ENCODE data around the gene POLR2H. TPM values are rescaled to one million over a fixed set of nuclear protein-coding genes. Genes with fewer than 3 reads are reported as not detected.

Gene POLR2H
- total and polyA plus RNA-seq, 8 donors, result 14.0 to 273 (median 110) TPM

- Histone ChIP-seq H3K27me3 (peaks cover 0 to 66% (median 32%) of the 10 kb centered on the region in 3 donors), H3K4me3 (no peak overlapping the region), H3K9me3 (no peaks in the 10 kb centered on the region), H3K4me1 (peaks cover 20 to 40% (median 34%) of the 10 kb centered on the region in 4 donors), H3K27ac (no peak overlapping the region), H3K36me3 (peaks cover 0 to 30% (median 18%) of the 10 kb centered on the region in 4 donors)
- no peak for DNase-seq
- intact Hi-C loops (cut with DNase I; ENCODE audit: low total_unique reads), result no loop called here
- TF ChIP-seq POLR2A (IDR thresholded peaks at IDR 0.05) (no peak), EP300 (IDR thresholded peaks at IDR 0.05) (no peak), POLR2AphosphoS5 (IDR thresholded peaks at IDR 0.05) (no peak)
- TF ChIP-seq, protein P1, sequence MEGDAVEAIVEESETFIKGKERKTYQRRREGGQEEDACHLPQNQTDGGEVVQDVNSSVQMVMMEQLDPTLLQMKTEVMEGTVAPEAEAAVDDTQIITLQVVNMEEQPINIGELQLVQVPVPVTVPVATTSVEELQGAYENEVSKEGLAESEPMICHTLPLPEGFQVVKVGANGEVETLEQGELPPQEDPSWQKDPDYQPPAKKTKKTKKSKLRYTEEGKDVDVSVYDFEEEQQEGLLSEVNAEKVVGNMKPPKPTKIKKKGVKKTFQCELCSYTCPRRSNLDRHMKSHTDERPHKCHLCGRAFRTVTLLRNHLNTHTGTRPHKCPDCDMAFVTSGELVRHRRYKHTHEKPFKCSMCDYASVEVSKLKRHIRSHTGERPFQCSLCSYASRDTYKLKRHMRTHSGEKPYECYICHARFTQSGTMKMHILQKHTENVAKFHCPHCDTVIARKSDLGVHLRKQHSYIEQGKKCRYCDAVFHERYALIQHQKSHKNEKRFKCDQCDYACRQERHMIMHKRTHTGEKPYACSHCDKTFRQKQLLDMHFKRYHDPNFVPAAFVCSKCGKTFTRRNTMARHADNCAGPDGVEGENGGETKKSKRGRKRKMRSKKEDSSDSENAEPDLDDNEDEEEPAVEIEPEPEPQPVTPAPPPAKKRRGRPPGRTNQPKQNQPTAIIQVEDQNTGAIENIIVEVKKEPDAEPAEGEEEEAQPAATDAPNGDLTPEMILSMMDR (IDR thresholded peaks at IDR 0.05), result no peak
- 88 to 94% (median 90%) methylated on average over 12 to 16 of the region's 16 CpGs for WGBS, 5 donors
These were observed 21.0 kb downstream of the POLR2H start for GRCh38 chr3:184382326-184383032.

DNA sequence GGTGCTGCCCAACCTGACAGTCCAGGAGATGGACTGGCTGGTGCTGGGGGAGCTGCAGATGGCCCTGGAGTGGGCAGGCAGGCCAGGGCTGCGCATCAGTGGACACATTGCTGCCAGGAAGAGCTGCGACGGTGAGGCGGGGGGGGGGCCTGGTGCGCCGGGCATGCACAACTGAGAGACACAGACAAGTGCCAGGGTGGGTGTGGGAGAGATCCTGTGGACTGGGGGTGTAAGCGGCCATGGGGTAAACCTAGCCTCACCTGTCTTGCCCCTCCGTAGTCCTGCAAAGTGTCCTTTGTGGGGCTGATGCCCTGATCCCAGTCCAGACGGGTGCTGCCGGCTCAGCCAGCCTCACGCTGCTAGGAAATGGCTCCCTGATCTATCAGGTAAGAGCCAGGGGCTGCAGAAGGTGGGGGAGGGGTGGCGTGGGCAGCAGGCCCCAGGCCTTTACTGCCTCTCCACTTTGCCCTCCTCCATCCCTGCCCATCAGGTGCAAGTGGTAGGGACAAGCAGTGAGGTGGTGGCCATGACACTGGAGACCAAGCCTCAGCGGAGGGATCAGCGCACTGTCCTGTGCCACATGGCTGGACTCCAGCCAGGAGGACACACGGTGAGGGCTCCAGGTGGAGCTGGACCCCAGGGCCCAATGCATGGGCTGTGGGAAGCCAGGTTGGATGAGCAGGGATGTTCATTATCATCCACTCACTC lies 21.7 kb downstream of the POLR2H start:
- H3K36me3 ChIP-seq, result peaks cover 0 to 33% (median 21%) of the 10 kb centered on the region in 4 donors
- no peak overlapping the region for H3K4me3 ChIP-seq
- WGBS, 5 donors, result 84 to 91% (median 89%) methylated on average over 15 of the region's 15 CpGs
- DNase-seq, result no peak
- H3K9me3 ChIP-seq, result no peaks in the 10 kb centered on the region
- H3K4me1 ChIP-seq, result peaks cover 14 to 33% (median 27%) of the 10 kb centered on the region in 4 donors
- peaks cover 0 to 59% (median 32%) of the 10 kb centered on the region in 3 donors for H3K27me3 ChIP-seq
- H3K27ac ChIP-seq, result no peak overlapping the region
- intact Hi-C loops (cut with DNase I; ENCODE audit: low total_unique reads), result no loop called here
- TF ChIP-seq POLR2AphosphoS5 (IDR thresholded peaks at IDR 0.05) (no peak), POLR2A (IDR thresholded peaks at IDR 0.05) (no peak), EP300 (IDR thresholded peaks at IDR 0.05) (no peak)

- Histone ChIP-seq H3K4me3 (no peak overlapping the region), H3K4me1 (peaks cover 14 to 21% (median 18%) of the 10 kb centered on the region in 4 donors), H3K27ac (no peak overlapping the region), H3K9me3 (no peaks in the 10 kb centered on the region), H3K36me3 (peaks cover 0 to 44% (median 22%) of the 10 kb centered on the region in 4 donors), H3K27me3 (peaks cover 0 to 47% (median 26%) of the 10 kb centered on the region in 3 donors)
- TF ChIP-seq, protein P1 (IDR thresholded peaks at IDR 0.05), result no peak
- no peak for TF ChIP-seq POLR2A (IDR thresholded peaks at IDR 0.05)
- no peak for TF ChIP-seq EP300 (IDR thresholded peaks at IDR 0.05)
- no peak for TF ChIP-seq POLR2AphosphoS5 (IDR thresholded peaks at IDR 0.05)
- intact Hi-C loops (cut with DNase I; ENCODE audit: low total_unique reads), result no loop called here
- WGBS, 5 donors, result 78 to 89% (median 83%) methylated on average over 8 to 9 of the region's 9 CpGs
- no peak for DNase-seq
These were observed 22.8 kb downstream of the POLR2H start for GRCh38 chr3:184384342-184384741.

- WGBS, 5 donors, result 94 to 98% (median 94%) methylated on average over 5 to 8 of the region's 8 CpGs
- TF ChIP-seq POLR2A (IDR thresholded peaks at IDR 0.05) (no peak), POLR2AphosphoS5 (IDR thresholded peaks at IDR 0.05) (no peak), EP300 (IDR thresholded peaks at IDR 0.05) (no peak)
- TF ChIP-seq, protein P1 (IDR thresholded peaks at IDR 0.05), result no peak
- intact Hi-C loops (cut with DNase I; ENCODE audit: low total_unique reads), result no loop called here
These were observed 23.4 kb downstream of the POLR2H start for GRCh38 chr3:184384856-184385422.

More at GRCh38 chr3:184384856-184385422, 23.4 kb downstream of the POLR2H start:
- peaks cover 14 to 16% (median 14%) of the 10 kb centered on the region in 4 donors for H3K4me1 ChIP-seq
- no peak overlapping the region for H3K4me3 ChIP-seq
- H3K9me3 ChIP-seq, result no peaks in the 10 kb centered on the region
- DNase-seq, result no peak
- H3K27ac ChIP-seq, result no peak overlapping the region
- H3K27me3 ChIP-seq, result peaks cover 0 to 42% (median 21%) of the 10 kb centered on the region in 3 donors
- peaks cover 0 to 45% (median 23%) of the 10 kb centered on the region in 4 donors for H3K36me3 ChIP-seq
